GM23248 (cell line): ENCODE measurements around the gene MARK3. TPM values are rescaled to one million over a fixed set of nuclear protein-coding genes. Genes with fewer than 3 reads are reported as not detected.

Experiments
- DNase-seq: peaks from one replicate; pipeline ENCODE4 v3.0.0-alpha.2; 2015
- H2AFZ ChIP-seq: fragments of 200-600 bp; sonication (generic); 2 replicates; pipeline ENCODE4 v1.6.1; 2016; ENCODE audit warnings: antibody characterized with exemption
- H3F3A ChIP-seq: fragments of 200-600 bp; sonication (generic); 2 replicates; pipeline ENCODE4 v1.6.1; 2016; ENCODE audit warnings: mild to moderate bottlenecking, antibody characterized with exemption, mixed run types; ENCODE audit not compliant: insufficient read depth
- H3K27ac ChIP-seq: fragments of 200-600 bp; sonication (generic); 2 replicates; pipeline ENCODE4 v1.5.1; 2016; ENCODE audit warnings: mild to moderate bottlenecking
- H3K27me3 ChIP-seq: fragments of 200-600 bp; sonication (generic); replicated peaks from 2 replicates; pipeline ENCODE4 v1.6.1; 2016; ENCODE audit warnings: mild to moderate bottlenecking; ENCODE audit not compliant: insufficient read depth
- H3K36me3 ChIP-seq: fragments of 200-600 bp; sonication (generic); 2 replicates; pipeline ENCODE4 v1.6.1; 2016; ENCODE audit warnings: low read depth, mild to moderate bottlenecking
- H3K4me1 ChIP-seq: fragments of 200-600 bp; sonication (generic); 2 replicates; pipeline ENCODE4 v1.6.1; 2016; ENCODE audit warnings: mild to moderate bottlenecking; ENCODE audit not compliant: insufficient read depth
- H3K4me2 ChIP-seq: fragments of 200-600 bp; sonication (generic); one replicate; pipeline ENCODE4 v1.6.1; 2016; ENCODE audit warnings: mild to moderate bottlenecking; ENCODE audit not compliant: unreplicated experiment
- H3K4me3 ChIP-seq: fragments of 200-600 bp; sonication (generic); 2 replicates; pipeline ENCODE4 v1.5.1; 2016; ENCODE audit warnings: mild to moderate bottlenecking
- H3K79me2 ChIP-seq: fragments of 200-600 bp; sonication (generic); 2 replicates; pipeline ENCODE4 v1.6.1; 2016; ENCODE audit warnings: mild to moderate bottlenecking; ENCODE audit not compliant: insufficient read depth
- H3K9ac ChIP-seq: fragments of 200-600 bp; sonication (generic); 2 replicates; pipeline ENCODE4 v1.6.1; 2016; ENCODE audit warnings: mild to moderate bottlenecking
- H3K9me2 ChIP-seq: fragments of 200-600 bp; sonication (generic); 2 replicates; pipeline ENCODE4 v1.6.1; 2016; ENCODE audit warnings: mixed run types, mild to moderate bottlenecking, moderate library complexity; ENCODE audit not compliant: insufficient read depth
- H3K9me3 ChIP-seq: fragments of 200-600 bp; sonication (generic); one replicate; pipeline ENCODE4 v1.6.1; 2017; ENCODE audit warnings: low read depth
- H4K20me1 ChIP-seq: fragments of 200-600 bp; sonication (generic); 2 replicates; pipeline ENCODE4 v1.6.0; 2016; ENCODE audit not compliant: insufficient read depth
- EZH2 ChIP-seq: fragments of 200-600 bp; sonication (generic); IDR thresholded peaks from 2 replicates; pipeline ENCODE4 v1.6.1; 2018; ENCODE audit warnings: antibody characterized with exemption, mild to moderate bottlenecking; ENCODE audit not compliant: insufficient read depth, poor library complexity, severe bottlenecking
- EZH2phosphoT487 ChIP-seq: fragments of 200-600 bp; sonication (generic); IDR thresholded peaks from 2 replicates; pipeline ENCODE4 v1.6.1; 2018; ENCODE audit warnings: antibody characterized with exemption, moderate library complexity, mild to moderate bottlenecking, low read depth; ENCODE audit not compliant: insufficient read depth
- WGBS, 2 experiments: methylation state at CpG; one replicate each; pipeline ENCODE4 v1.1.6; 2015 to 2017; ENCODE audit warnings: low lambda C conversion rate in 2 of 2, low coverage in 1 of 2; ENCODE audit errors: missing lambda C conversion rate in 2 of 2; 5-methylcytosine and 5-hydroxymethylcytosine counted together
- in situ Hi-C: fragments of 300-500 bp; cut with MboI; formaldehyde crosslinking; loops from 2 replicates; pipeline ENCODE4 v1.15.0; 2020
- polyA plus RNA-seq: library from polyadenylated mRNA; unstranded; fragments of >200 nt; fragmentation: Nextera tagmentation; extraction: Ambion mirVana; gene quantifications from 2 replicates; pipeline ENCODE4 v1.2.1, GENCODE V29; 2016
- total RNA-seq: library from RNA; depleted of rRNA; stranded (reverse); fragments of >200 nt; shearing (Covaris generic); gene quantifications from 2 replicates; pipeline ENCODE4 v1.2.3, GENCODE V29; 2014

The MARK3 gene
- total and polyA plus RNA-seq, 2 experiments from 2014 or later: 32.9 to 80.6 TPM

- 46 to 51% methylated on average over 7 of the region's 7 CpGs for WGBS, 2 experiments
- in situ Hi-C loops: no loop called here
- peaks cover 100% of the 10 kb centered on the region for H3K79me2 ChIP-seq
- H3K36me3 ChIP-seq: no peaks in the 10 kb centered on the region
- H3K9me3 ChIP-seq: no peaks in the 10 kb centered on the region
- peak overlapping the region; percentile 7; the same call in 1 of the 2 replicates for H3K9ac ChIP-seq
- TF ChIP-seq EZH2 (no peak), EZH2phosphoT487 (no peak)
- H2AFZ ChIP-seq: no peak overlapping the region
- H3K9me2 ChIP-seq: no peaks in the 10 kb centered on the region
- no peaks in the 10 kb centered on the region for H3K27me3 ChIP-seq
- H3F3A ChIP-seq: peaks cover 59% of the 10 kb centered on the region
- peaks cover 62% of the 10 kb centered on the region for H4K20me1 ChIP-seq
- peaks cover 72% of the 10 kb centered on the region for H3K4me1 ChIP-seq
- peak; percentile 64 for DNase-seq
- H3K27ac ChIP-seq: peak overlapping the region; percentile 19
- H3K4me3 ChIP-seq: no peak overlapping the region
- H3K4me2 ChIP-seq: peak overlapping the region; percentile 23
Observed at GRCh38 chr14:103398427-103399195, 13.4 kb downstream of the MARK3 start.

GRCh38 chr14:103400537-103400936 lies 15.3 kb downstream of the MARK3 start:
- no peak for TF ChIP-seq EZH2
- no peak for TF ChIP-seq EZH2phosphoT487
- no peak for DNase-seq
- Histone ChIP-seq H3K4me3 (no peak overlapping the region), H3K27ac (peak overlapping the region; percentile 85; the same call in 1 of the 2 replicates), H2AFZ (no peak overlapping the region), H3K4me2 (no peak overlapping the region), H3K9ac (no peak overlapping the region), H3K79me2 (peaks cover 100% of the 10 kb centered on the region), H4K20me1 (peaks cover 50% of the 10 kb centered on the region), H3F3A (peaks cover 63% of the 10 kb centered on the region), H3K36me3 (peaks cover 1% of the 10 kb centered on the region; the same call in 1 of the 2 replicates), H3K9me2 (no peaks in the 10 kb centered on the region), H3K9me3 (no peaks in the 10 kb centered on the region), H3K4me1 (peaks cover 70% of the 10 kb centered on the region), H3K27me3 (no peaks in the 10 kb centered on the region)
- WGBS, 2 experiments: 97 to 100% methylated on average over 4 of the region's 4 CpGs
- in situ Hi-C loops: no loop called here

GRCh38 chr14:103401223-103402214 lies 16.3 kb downstream of the MARK3 start:
- DNase-seq: peak; percentile 91
- H3K4me2 ChIP-seq: peak overlapping the region; percentile 79
- peaks cover 41% of the 10 kb centered on the region for H4K20me1 ChIP-seq
- H3K4me1 ChIP-seq: peaks cover 63% of the 10 kb centered on the region
- H3K9me2 ChIP-seq: no peaks in the 10 kb centered on the region
- H3F3A ChIP-seq: peaks cover 54% of the 10 kb centered on the region
- H3K9ac ChIP-seq: peak overlapping the region; percentile 67
- in situ Hi-C loops: no loop called here
- WGBS, 2 experiments: 28 to 29% methylated on average over 10 of the region's 10 CpGs
- no peak overlapping the region for H2AFZ ChIP-seq
- H3K27me3 ChIP-seq: no peaks in the 10 kb centered on the region
- peak overlapping the region; percentile 36 for H3K4me3 ChIP-seq
- peaks cover 100% of the 10 kb centered on the region for H3K79me2 ChIP-seq
- H3K9me3 ChIP-seq: no peaks in the 10 kb centered on the region
- peaks cover 8% of the 10 kb centered on the region; the same call in 1 of the 2 replicates for H3K36me3 ChIP-seq
- TF ChIP-seq EZH2phosphoT487 (no peak), EZH2 (no peak)
- H3K27ac ChIP-seq: peak overlapping the region; percentile 85

GRCh38 chr14:103402695-103403094 lies 17.5 kb downstream of the MARK3 start:
- DNase-seq: peak; percentile 57
- no peak for TF ChIP-seq EZH2
- Histone ChIP-seq H3F3A (peaks cover 51% of the 10 kb centered on the region), H3K9me3 (no peaks in the 10 kb centered on the region), H3K4me2 (peak overlapping the region; percentile 79), H3K36me3 (peaks cover 12% of the 10 kb centered on the region), H3K27me3 (no peaks in the 10 kb centered on the region), H3K9me2 (no peaks in the 10 kb centered on the region), H2AFZ (no peak overlapping the region), H3K4me3 (no peak overlapping the region), H3K9ac (peak overlapping the region; percentile 67), H4K20me1 (peaks cover 34% of the 10 kb centered on the region), H3K4me1 (peaks cover 63% of the 10 kb centered on the region), H3K79me2 (peaks cover 100% of the 10 kb centered on the region), H3K27ac (peak overlapping the region; percentile 85)
- in situ Hi-C loops: no loop called here
- WGBS, 2 experiments: 76 to 82% methylated on average over 2 of the region's 2 CpGs
